K562 (cell line): Measurements from ENCODE around the gene IL36RN. TPM values are rescaled to one million over a fixed set of nuclear protein-coding genes. Genes with fewer than 3 reads are reported as not detected.

Experiments
- ASH1L ChIP-seq: fragments of 450-650 bp; IDR thresholded peaks from 2 replicates; pipeline ENCODE4 v1.6.1; 2018; ENCODE audit warnings: borderline replicate concordance, mild to moderate bottlenecking, low read depth; ENCODE audit not compliant: partially characterized antibody
- ATF3 ChIP-seq, 2 experiments: fragments of 450-650 bp in 1 of 2; sonication (generic) in 1 of 2; formaldehyde crosslinking in 1 of 2; IDR thresholded peaks in 1 of 2; conservative IDR thresholded peaks in 1 of 2; 2 replicates each; pipeline versions ENCODE4 v1.6.1 to v1.8.1; 2016 to 2023; ENCODE audit warnings: mild to moderate bottlenecking in 2 of 2, moderate library complexity in 2 of 2, inconsistent platforms in 1 of 2, missing genetic modification reagents in 1 of 2
- BACH1 ChIP-seq: fragments of 200-800 bp; sonication (Bioruptor generic); IDR thresholded peaks from 2 replicates; pipeline ENCODE4 v1.6.1; 2016; ENCODE audit warnings: missing genetic modification characterization, missing compliant biosample characterization
- COPS2 ChIP-seq: fragments of 450-650 bp; conservative IDR thresholded peaks from 2 replicates; pipeline ENCODE4 v1.6.1; 2016; ENCODE audit warnings: mild to moderate bottlenecking, moderate library complexity
- CSDE1 ChIP-seq, 2 experiments: fragments of 450-650 bp; IDR thresholded peaks; 2 replicates each; pipeline ENCODE4 v1.6.1; 2016; ENCODE audit warnings: mild to moderate bottlenecking in 1 of 2
- DPF2 ChIP-seq: fragments of 450-650 bp; IDR thresholded peaks from 2 replicates; pipeline ENCODE4 v1.6.1; 2016
- FIP1L1 ChIP-seq: fragments of 200-400 bp; formaldehyde crosslinking; IDR thresholded peaks from 2 replicates; pipeline ENCODE4 v1.6.1; 2018; ENCODE audit warnings: mild to moderate bottlenecking, low read depth, low read length; ENCODE audit not compliant: poor library complexity, severe bottlenecking
- HCFC1 ChIP-seq: IDR thresholded peaks from 2 replicates; pipeline ENCODE4 v1.6.1; 2012; ENCODE audit warnings: low read depth, low read length, improper control_type of control experiment
- PHB2 ChIP-seq: fragments of 450-650 bp; IDR thresholded peaks from 2 replicates; pipeline ENCODE4 v1.6.1; 2017; ENCODE audit warnings: low read depth
- PML ChIP-seq: IDR thresholded peaks from 2 replicates; pipeline ENCODE4 v1.6.1; 2012; ENCODE audit warnings: low read length, inconsistent platforms
- RCOR1 ChIP-seq, 2 experiments: IDR thresholded peaks; 2 replicates each; pipeline ENCODE4 v1.6.1; 2012; ENCODE audit warnings: low read depth in 2 of 2, low read length in 2 of 2, borderline replicate concordance in 1 of 2, improper control_type of control experiment in 1 of 2
- SMARCB1 ChIP-seq: IDR thresholded peaks from 2 replicates; pipeline ENCODE4 v1.6.1; 2011; ENCODE audit warnings: improper control_type of control experiment, low read depth; ENCODE audit not compliant: insufficient read length
- SREBF1 ChIP-seq: fragments of 150-350 bp; IDR thresholded peaks from 2 replicates; pipeline ENCODE4 v1.6.1; 2014; ENCODE audit warnings: antibody characterized with exemption, low read depth, low read length, borderline replicate concordance
- TGIF2 ChIP-seq: sonication (generic); formaldehyde crosslinking; IDR thresholded peaks from 2 replicates; pipeline ENCODE4 v1.8.1; 2022; ENCODE audit warnings: mild to moderate bottlenecking, missing genetic modification reagents, moderate library complexity
- YY1 ChIP-seq, 3 experiments: IDR thresholded peaks; 2 replicates each; pipeline ENCODE4 v1.6.1; 2011; ENCODE audit warnings: low read length in 2 of 3, mild to moderate bottlenecking in 2 of 3, moderate library complexity in 2 of 3, borderline replicate concordance in 1 of 3, control low read depth in 1 of 3, low read depth in 1 of 3; ENCODE audit not compliant: insufficient read depth in 3 of 3, insufficient replicate concordance in 2 of 3, control insufficient read depth in 1 of 3, insufficient read length in 1 of 3; ENCODE audit errors: extremely low read depth in 1 of 3
- ZBTB17 ChIP-seq: fragments of 450-650 bp; formaldehyde crosslinking; IDR thresholded peaks from 2 replicates; pipeline ENCODE4 v1.4.0; 2020; ENCODE audit warnings: mild to moderate bottlenecking
- ZBTB7A ChIP-seq: IDR thresholded peaks from 2 replicates; pipeline ENCODE4 v1.6.1; 2011; ENCODE audit warnings: low read depth, mild to moderate bottlenecking, low read length, moderate library complexity, borderline replicate concordance; ENCODE audit not compliant: control insufficient read depth
- ZNF23 ChIP-seq: fragments of 250-450 bp; sonication (Bioruptor Pico); IDR thresholded peaks from 2 replicates; pipeline ENCODE4 v1.4.0; 2020; ENCODE audit warnings: mild to moderate bottlenecking
- ZNF316 ChIP-seq: fragments of 450-650 bp; IDR thresholded peaks from 2 replicates; pipeline ENCODE4 v1.6.1; 2016
- ZZZ3 ChIP-seq: fragments of 450-650 bp; IDR thresholded peaks from 2 replicates; pipeline ENCODE4 v1.6.1; 2016; ENCODE audit warnings: antibody characterized with exemption, mild to moderate bottlenecking, moderate library complexity
- polyA plus RNA-seq, 8 experiments: library from polyadenylated mRNA; depleted of rRNA in 4 of 8; stranded (reverse) in 5 of 8; unstranded in 3 of 8; fragments of >200 nt; fragmentation: Nextera tagmentation in 2 of 8; fragmentation: Illumina TruSeq in 1 of 8; extraction: Ambion mirVana in 2 of 8; extraction: Trizol in 1 of 8; gene quantifications; 2 replicates each; pipeline versions ENCODE4 v1.2.1 to v1.2.3, GENCODE V29; 2011 to 2014; ENCODE audit warnings: inconsistent platforms in 1 of 8, missing spikeins in 1 of 8
- total RNA-seq, 7 experiments: library from RNA; depleted of rRNA in 6 of 7; stranded (reverse); fragments of >200 nt in 6 of 7; fragmentation: Illumina TruSeq in 2 of 7; extraction: Trizol in 2 of 7; gene quantifications; 2 replicates each; pipeline versions ENCODE4 v1.2.1 to v1.2.3, GENCODE V29; 2011 to 2021; ENCODE audit warnings: low replicate concordance in 1 of 7
- TF ChIP-seq, protein P1 (sequence below): fragments of 450-650 bp; IDR thresholded peaks from 2 replicates; pipeline ENCODE4 v1.7.0; 2016; ENCODE audit warnings: borderline replicate concordance
- TF ChIP-seq, protein P2 (sequence below), 2 experiments: IDR thresholded peaks; 2 replicates each; pipeline ENCODE4 v1.6.1; 2012; ENCODE audit warnings: improper control_type of control experiment in 2 of 2, low read depth in 2 of 2, low read length in 2 of 2, borderline replicate concordance in 1 of 2

IL36RN gene
- total and polyA plus RNA-seq, 9 of the 15 experiments (the other 6 are each of a cell fraction or from before 2014, with no cell fraction given), result not detected

DNA sequence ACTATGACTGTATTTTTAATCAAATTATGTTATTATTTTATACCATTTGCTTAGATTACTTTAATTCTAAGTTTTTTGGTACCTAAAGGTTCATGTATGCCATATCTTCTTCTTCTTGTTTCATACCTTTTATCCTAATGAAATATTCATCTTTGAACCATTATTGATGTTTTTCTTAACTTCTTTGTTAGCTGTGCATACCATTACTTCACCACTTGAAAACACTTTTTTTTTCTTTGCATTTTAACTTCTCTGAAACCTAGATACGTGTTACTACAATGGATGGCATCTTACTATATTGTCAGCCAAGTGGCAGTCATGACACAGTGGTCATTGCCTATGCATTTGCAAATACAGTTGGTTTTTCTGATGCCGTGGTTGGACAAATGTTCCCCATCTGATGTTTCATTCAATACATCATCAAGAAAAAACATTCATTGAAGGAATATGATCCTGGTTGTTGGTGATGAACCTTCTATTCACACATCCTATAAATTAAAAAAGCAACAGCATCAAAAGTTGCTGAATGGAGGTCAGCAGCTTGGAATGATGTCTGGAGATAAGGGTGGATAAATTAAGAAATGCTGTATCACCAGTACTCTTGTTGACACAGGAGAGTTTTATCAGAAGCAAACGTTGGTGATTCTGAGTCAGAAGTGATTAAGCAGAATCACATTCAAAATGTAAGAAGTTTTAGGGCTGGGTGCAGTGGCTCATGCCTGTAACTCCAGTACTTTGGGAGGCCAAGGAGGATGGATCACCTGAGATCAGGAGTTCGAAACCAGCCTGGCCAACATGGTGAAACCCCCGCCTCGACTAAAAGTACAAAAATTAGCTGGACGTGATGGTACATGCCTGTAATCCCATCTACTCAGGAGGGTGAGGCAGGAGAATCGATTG, 46.3 kb upstream of the IL36RN start (continued):
- TF ChIP-seq ATF3 (IDR thresholded peaks at IDR 0.05) (peak; percentile 97), ATF3 (CRISPR knock-in tag; conservative IDR thresholded peaks at IDR 0.05) (peak; percentile 85; the same call in 1 of the 2 replicates), FIP1L1 (no peak), ZNF316 (peak; percentile 99), CSDE1 (IDR thresholded peaks at IDR 0.05) (peak in 1 of 2 experiments; percentile 22; a peak in 1 of 4 replicates), RCOR1 (IDR thresholded peaks at IDR 0.05; ENCODE audit: borderline replicate concordance in 1 of 2, low read depth in 2 of 2, low read length in 2 of 2) (peak; percentile 58 to 90; a peak in 3 of 4 replicates), COPS2 (no peak), ASH1L (no peak), HCFC1 (no peak), ZNF23 (CRISPR knock-in tag) (0 out of 2 replicates have a peak, but pooled peaks have one; percentile 9), DPF2 (peak; percentile 100), BACH1 (tag) (peak; percentile 98), ZBTB7A (no peak), PHB2 (peak; percentile 28; the same call in 1 of the 2 replicates), YY1 (IDR thresholded peaks at IDR 0.05; ENCODE audit: borderline replicate concordance in 1 of 3, control insufficient read depth in 1 of 3, extremely low read depth in 1 of 3, insufficient read depth in 3 of 3, insufficient read length in 1 of 3, insufficient replicate concordance in 2 of 3, low read depth in 1 of 3, low read length in 2 of 3) (peak in 1 of 3 experiments; percentile 29), PML (peak; percentile 93), ZBTB17 (CRISPR knock-in tag) (peak; percentile 64; the same call in 1 of the 2 replicates), ZZZ3 (peak; percentile 22; the same call in 1 of the 2 replicates), SMARCB1 (no peak), TGIF2 (CRISPR knock-in tag) (no peak), SREBF1 (no peak)
- TF ChIP-seq, protein P1, sequence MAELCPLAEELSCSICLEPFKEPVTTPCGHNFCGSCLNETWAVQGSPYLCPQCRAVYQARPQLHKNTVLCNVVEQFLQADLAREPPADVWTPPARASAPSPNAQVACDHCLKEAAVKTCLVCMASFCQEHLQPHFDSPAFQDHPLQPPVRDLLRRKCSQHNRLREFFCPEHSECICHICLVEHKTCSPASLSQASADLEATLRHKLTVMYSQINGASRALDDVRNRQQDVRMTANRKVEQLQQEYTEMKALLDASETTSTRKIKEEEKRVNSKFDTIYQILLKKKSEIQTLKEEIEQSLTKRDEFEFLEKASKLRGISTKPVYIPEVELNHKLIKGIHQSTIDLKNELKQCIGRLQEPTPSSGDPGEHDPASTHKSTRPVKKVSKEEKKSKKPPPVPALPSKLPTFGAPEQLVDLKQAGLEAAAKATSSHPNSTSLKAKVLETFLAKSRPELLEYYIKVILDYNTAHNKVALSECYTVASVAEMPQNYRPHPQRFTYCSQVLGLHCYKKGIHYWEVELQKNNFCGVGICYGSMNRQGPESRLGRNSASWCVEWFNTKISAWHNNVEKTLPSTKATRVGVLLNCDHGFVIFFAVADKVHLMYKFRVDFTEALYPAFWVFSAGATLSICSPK, result no peak
- TF ChIP-seq, protein P2, sequence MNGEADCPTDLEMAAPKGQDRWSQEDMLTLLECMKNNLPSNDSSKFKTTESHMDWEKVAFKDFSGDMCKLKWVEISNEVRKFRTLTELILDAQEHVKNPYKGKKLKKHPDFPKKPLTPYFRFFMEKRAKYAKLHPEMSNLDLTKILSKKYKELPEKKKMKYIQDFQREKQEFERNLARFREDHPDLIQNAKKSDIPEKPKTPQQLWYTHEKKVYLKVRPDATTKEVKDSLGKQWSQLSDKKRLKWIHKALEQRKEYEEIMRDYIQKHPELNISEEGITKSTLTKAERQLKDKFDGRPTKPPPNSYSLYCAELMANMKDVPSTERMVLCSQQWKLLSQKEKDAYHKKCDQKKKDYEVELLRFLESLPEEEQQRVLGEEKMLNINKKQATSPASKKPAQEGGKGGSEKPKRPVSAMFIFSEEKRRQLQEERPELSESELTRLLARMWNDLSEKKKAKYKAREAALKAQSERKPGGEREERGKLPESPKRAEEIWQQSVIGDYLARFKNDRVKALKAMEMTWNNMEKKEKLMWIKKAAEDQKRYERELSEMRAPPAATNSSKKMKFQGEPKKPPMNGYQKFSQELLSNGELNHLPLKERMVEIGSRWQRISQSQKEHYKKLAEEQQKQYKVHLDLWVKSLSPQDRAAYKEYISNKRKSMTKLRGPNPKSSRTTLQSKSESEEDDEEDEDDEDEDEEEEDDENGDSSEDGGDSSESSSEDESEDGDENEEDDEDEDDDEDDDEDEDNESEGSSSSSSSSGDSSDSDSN (IDR thresholded peaks at IDR 0.05; ENCODE audit: borderline replicate concordance in 1 of 2, low read depth in 2 of 2, low read length in 2 of 2), result no peak
